OCI-LY1 (cell line): ENCODE measurements around the gene ARV1.
A peak's percentile ranks its signal among the peaks of the same experiment; 100 is the strongest.

Experiments used
- H2AFZ ChIP-seq: fragments of 200-600 bp; sonication (generic), shearing (Covaris generic); 2 replicates; pipeline ENCODE4 v1.6.0; 2014; ENCODE audit warnings: antibody characterized with exemption, mild to moderate bottlenecking, low read length
- H3F3A ChIP-seq: fragments of 200-600 bp; sonication (generic), shearing (Covaris generic); 2 replicates; pipeline ENCODE4 v1.6.0; 2014; ENCODE audit warnings: mild to moderate bottlenecking, antibody characterized with exemption, low read length, moderate library complexity; ENCODE audit not compliant: insufficient read depth
- H3K27ac ChIP-seq: fragments of 200-600 bp; sonication (generic); 2 replicates; pipeline ENCODE4 v1.5.1; 2014; ENCODE audit warnings: low read length, mixed run types, mild to moderate bottlenecking, low read depth; ENCODE audit not compliant: poor library complexity, severe bottlenecking
- H3K27me3 ChIP-seq: fragments of 200-600 bp; sonication (generic); 2 replicates; pipeline ENCODE4 v1.6.0; 2014; ENCODE audit warnings: antibody characterized with exemption, mild to moderate bottlenecking, low read length, moderate library complexity; ENCODE audit not compliant: insufficient read depth
- H3K36me3 ChIP-seq: fragments of 200-600 bp; sonication (generic); 2 replicates; pipeline ENCODE4 v1.6.1; 2014; ENCODE audit warnings: mild to moderate bottlenecking, antibody characterized with exemption, low read length, moderate library complexity, mixed read lengths; ENCODE audit not compliant: insufficient read depth
- H3K4me1 ChIP-seq: fragments of 200-600 bp; sonication (generic); 2 replicates; pipeline ENCODE4 v1.5.1; 2014; ENCODE audit warnings: mild to moderate bottlenecking, low read length, moderate library complexity; ENCODE audit not compliant: insufficient read depth, severe bottlenecking
- H3K4me2 ChIP-seq: fragments of 200-600 bp; sonication (generic), shearing (Covaris generic); 2 replicates; pipeline ENCODE4 v1.6.1; 2014; ENCODE audit warnings: low read length
- H3K4me3 ChIP-seq: fragments of 200-600 bp; sonication (generic); 2 replicates; pipeline ENCODE4 v1.5.1; 2014; ENCODE audit warnings: low read length, low read depth, mild to moderate bottlenecking, mixed read lengths; ENCODE audit not compliant: poor library complexity, severe bottlenecking
- H3K79me2 ChIP-seq: fragments of 200-600 bp; shearing (Covaris generic); 2 replicates; pipeline ENCODE4 v1.6.1; 2016; ENCODE audit warnings: mixed run types, low read length, mixed read lengths; ENCODE audit not compliant: insufficient read depth
- H3K9ac ChIP-seq: fragments of 200-600 bp; sonication (generic), shearing (Covaris generic); 2 replicates; pipeline ENCODE4 v1.6.1; 2014; ENCODE audit warnings: mild to moderate bottlenecking, low read length, mixed read lengths
- H3K9me2 ChIP-seq: fragments of 200-600 bp; sonication (generic), shearing (Covaris generic); 2 replicates; pipeline ENCODE4 v1.6.1; 2014; ENCODE audit warnings: low read depth, mild to moderate bottlenecking, low read length, mixed read lengths
- H3K9me3 ChIP-seq: fragments of 200-600 bp; shearing (Covaris generic); 2 replicates; pipeline ENCODE4 v1.6.1; 2014; ENCODE audit warnings: low read length, mixed read lengths
- H4K20me1 ChIP-seq: fragments of 200-600 bp; sonication (generic), shearing (Covaris generic); 2 replicates; pipeline ENCODE4 v1.6.0; 2016; ENCODE audit warnings: mild to moderate bottlenecking, low read length; ENCODE audit not compliant: insufficient read depth
- EZH2 ChIP-seq: fragments of 200-600 bp; sonication (generic), shearing (Covaris generic); IDR thresholded peaks from 2 replicates; pipeline ENCODE4 v1.8.0; 2017; ENCODE audit warnings: borderline replicate concordance, mixed run types, mild to moderate bottlenecking, antibody characterized with exemption, low read length, moderate library complexity, mixed read lengths
- TF ChIP-seq, protein P1 (sequence below): fragments of 200-600 bp; sonication (generic), shearing (Covaris generic); IDR thresholded peaks from 2 replicates; pipeline ENCODE4 v1.5.1; 2017; ENCODE audit warnings: mild to moderate bottlenecking, antibody characterized with exemption, low read length, moderate library complexity, mixed read lengths

The ARV1 gene

DNA sequence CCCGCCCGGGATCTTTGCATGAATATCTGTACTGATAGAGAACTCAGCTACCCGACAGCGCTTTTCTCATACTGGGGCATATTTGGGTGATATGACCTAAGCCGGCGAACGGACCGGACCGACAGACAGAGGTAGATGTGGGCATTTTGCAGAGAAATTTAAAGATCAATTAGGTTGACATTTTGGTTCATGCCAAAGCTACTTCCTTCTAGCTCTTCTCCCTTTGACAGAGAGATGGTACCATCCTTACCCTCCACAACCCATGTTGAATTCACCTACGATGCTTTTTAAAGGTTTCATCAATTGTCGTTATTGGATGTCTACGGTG lies 459 bp downstream of the ARV1 start:
- Histone ChIP-seq H3K9me2 (no peaks in the 10 kb centered on the region), H3K27ac (peak overlapping the region; percentile 35), H4K20me1 (no peaks in the 10 kb centered on the region), H3K27me3 (no peaks in the 10 kb centered on the region), H3K36me3 (peaks cover 31% of the 10 kb centered on the region; the same call in 1 of the 2 replicates), H3K9ac (peak overlapping the region; percentile 86), H3K4me3 (peak overlapping the region; percentile 89), H2AFZ (peak overlapping the region; percentile 28; the same call in 1 of the 2 replicates), H3K4me2 (peak overlapping the region; percentile 90), H3K9me3 (no peaks in the 10 kb centered on the region), H3K4me1 (peaks cover 27% of the 10 kb centered on the region), H3K79me2 (peaks cover 6% of the 10 kb centered on the region; the same call in 1 of the 2 replicates), H3F3A (no peaks in the 10 kb centered on the region)
- TF ChIP-seq, protein P1, sequence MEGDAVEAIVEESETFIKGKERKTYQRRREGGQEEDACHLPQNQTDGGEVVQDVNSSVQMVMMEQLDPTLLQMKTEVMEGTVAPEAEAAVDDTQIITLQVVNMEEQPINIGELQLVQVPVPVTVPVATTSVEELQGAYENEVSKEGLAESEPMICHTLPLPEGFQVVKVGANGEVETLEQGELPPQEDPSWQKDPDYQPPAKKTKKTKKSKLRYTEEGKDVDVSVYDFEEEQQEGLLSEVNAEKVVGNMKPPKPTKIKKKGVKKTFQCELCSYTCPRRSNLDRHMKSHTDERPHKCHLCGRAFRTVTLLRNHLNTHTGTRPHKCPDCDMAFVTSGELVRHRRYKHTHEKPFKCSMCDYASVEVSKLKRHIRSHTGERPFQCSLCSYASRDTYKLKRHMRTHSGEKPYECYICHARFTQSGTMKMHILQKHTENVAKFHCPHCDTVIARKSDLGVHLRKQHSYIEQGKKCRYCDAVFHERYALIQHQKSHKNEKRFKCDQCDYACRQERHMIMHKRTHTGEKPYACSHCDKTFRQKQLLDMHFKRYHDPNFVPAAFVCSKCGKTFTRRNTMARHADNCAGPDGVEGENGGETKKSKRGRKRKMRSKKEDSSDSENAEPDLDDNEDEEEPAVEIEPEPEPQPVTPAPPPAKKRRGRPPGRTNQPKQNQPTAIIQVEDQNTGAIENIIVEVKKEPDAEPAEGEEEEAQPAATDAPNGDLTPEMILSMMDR: no peak
- TF ChIP-seq EZH2: no peak

DNA sequence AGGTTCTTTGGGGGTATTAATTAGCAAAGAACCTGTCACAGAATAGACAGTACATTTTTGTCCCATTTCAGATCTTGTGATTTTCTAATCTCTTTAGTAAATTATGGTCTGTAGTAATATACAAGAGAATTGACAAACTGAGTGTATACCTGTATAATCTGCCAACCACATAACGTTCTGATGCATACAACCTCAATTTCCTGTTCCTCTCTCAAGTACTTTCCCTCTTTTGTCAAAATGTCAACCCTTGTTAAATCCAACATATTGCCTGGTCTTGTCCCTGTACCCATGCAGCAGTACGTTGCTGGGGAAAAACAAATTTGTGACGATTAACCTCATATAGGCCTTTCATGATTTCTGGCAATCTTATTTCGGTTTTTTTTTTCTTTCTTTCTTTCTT lies 1.1 kb downstream of the ARV1 start:
- Histone ChIP-seq H3K9me2 (no peaks in the 10 kb centered on the region), H3K4me1 (peaks cover 27% of the 10 kb centered on the region), H3F3A (no peaks in the 10 kb centered on the region), H3K27me3 (no peaks in the 10 kb centered on the region), H4K20me1 (no peaks in the 10 kb centered on the region), H3K79me2 (peaks cover 6% of the 10 kb centered on the region; the same call in 1 of the 2 replicates), H3K9me3 (no peaks in the 10 kb centered on the region), H3K4me2 (peak overlapping the region; percentile 90), H3K4me3 (peak overlapping the region; percentile 89), H2AFZ (no peak overlapping the region), H3K27ac (peak overlapping the region; percentile 35), H3K9ac (peak overlapping the region; percentile 86), H3K36me3 (peaks cover 31% of the 10 kb centered on the region; the same call in 1 of the 2 replicates)
- TF ChIP-seq, protein P1: no peak
- TF ChIP-seq EZH2: no peak

DNA sequence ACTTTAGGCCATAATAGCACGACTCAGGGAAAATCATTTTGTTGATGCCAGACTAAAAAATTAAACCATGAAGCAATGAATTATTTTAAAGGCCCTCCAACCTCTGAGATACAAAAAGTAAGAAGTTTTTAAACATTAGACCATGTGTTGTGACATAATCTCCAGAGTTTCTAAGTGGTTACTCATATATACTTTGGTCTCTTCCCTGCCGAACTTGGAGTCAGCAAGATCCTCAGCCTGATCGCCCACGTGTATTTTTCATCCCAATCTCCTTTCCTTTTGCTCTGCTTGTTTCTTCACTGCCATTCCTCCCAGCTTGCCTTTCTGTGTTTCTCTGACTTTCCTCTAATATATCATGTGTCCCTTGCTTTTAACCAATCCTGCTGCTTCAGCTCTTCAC lies 3.8 kb downstream of the ARV1 start:
- no peak for TF ChIP-seq EZH2
- TF ChIP-seq, protein P1: no peak
- Histone ChIP-seq H3K9me3 (no peaks in the 10 kb centered on the region), H3K79me2 (0 out of 2 replicates have a peak, but pooled peaks cover 10% of the 10 kb centered on the region), H3F3A (no peaks in the 10 kb centered on the region), H3K4me3 (no peak overlapping the region), H4K20me1 (no peaks in the 10 kb centered on the region), H3K36me3 (peaks cover 31% of the 10 kb centered on the region; the same call in 1 of the 2 replicates), H3K4me2 (no peak overlapping the region), H3K4me1 (peaks cover 13% of the 10 kb centered on the region), H3K9me2 (no peaks in the 10 kb centered on the region), H3K27ac (no peak overlapping the region), H2AFZ (no peak overlapping the region), H3K27me3 (no peaks in the 10 kb centered on the region), H3K9ac (no peak overlapping the region)
